GM12865 (cell line): ENCODE measurements around the gene ATXN7L1.

Experiments used
- DNase-seq: peaks from one replicate; pipeline ENCODE4 v3.0.0; 2010; ENCODE audit warnings: low read depth
- H3K4me3 ChIP-seq: 2 replicates; pipeline ENCODE4 v1.5.1; 2011; ENCODE audit warnings: mild to moderate bottlenecking, low read depth, low read length, control low read depth
- CTCF ChIP-seq: IDR thresholded peaks from 2 replicates; pipeline ENCODE4 v1.5.1; 2011; ENCODE audit warnings: low read length, control low read depth, low read depth, inconsistent platforms; ENCODE audit not compliant: insufficient read depth; ENCODE audit errors: missing control alignments

ATXN7L1 gene

GRCh38 chr7:105666324-105666723 lies 210.1 kb downstream of the ATXN7L1 start:
- no peak for TF ChIP-seq CTCF
- no peak overlapping the region for H3K4me3 ChIP-seq
- DNase-seq: no peak

GRCh38 chr7:105665684-105666083 lies 210.7 kb downstream of the ATXN7L1 start:
- TF ChIP-seq CTCF: no peak
- no peak for DNase-seq
- no peak overlapping the region for H3K4me3 ChIP-seq

GRCh38 chr7:105664816-105665525 lies 211.4 kb downstream of the ATXN7L1 start:
- no peak overlapping the region for H3K4me3 ChIP-seq
- no peak for DNase-seq
- no peak for TF ChIP-seq CTCF

GRCh38 chr7:105662998-105663397 lies 213.4 kb downstream of the ATXN7L1 start:
- no peak for TF ChIP-seq CTCF
- no peak overlapping the region for H3K4me3 ChIP-seq
- no peak for DNase-seq

- no peak for DNase-seq
- no peak for TF ChIP-seq CTCF
- no peak overlapping the region for H3K4me3 ChIP-seq
Observed at GRCh38 chr7:105661625-105662024, 214.8 kb downstream of the ATXN7L1 start.

GRCh38 chr7:105656922-105657521 lies 219.4 kb downstream of the ATXN7L1 start:
- peak; percentile 88 for TF ChIP-seq CTCF
- peak; percentile 65 for DNase-seq
- H3K4me3 ChIP-seq: no peak overlapping the region
